HG03558 (cell line): ENCODE data around the gene FBL.

Source experiments
- ATAC-seq: cut with Tn5 transposase; IDR thresholded peaks from one replicate; pipeline ENCODE4 v1.9.1; 2021; ENCODE audit warnings: moderate number of reproducible peaks; ENCODE audit not compliant: unreplicated experiment; ENCODE audit errors: extremely low read depth

Gene FBL

DNA sequence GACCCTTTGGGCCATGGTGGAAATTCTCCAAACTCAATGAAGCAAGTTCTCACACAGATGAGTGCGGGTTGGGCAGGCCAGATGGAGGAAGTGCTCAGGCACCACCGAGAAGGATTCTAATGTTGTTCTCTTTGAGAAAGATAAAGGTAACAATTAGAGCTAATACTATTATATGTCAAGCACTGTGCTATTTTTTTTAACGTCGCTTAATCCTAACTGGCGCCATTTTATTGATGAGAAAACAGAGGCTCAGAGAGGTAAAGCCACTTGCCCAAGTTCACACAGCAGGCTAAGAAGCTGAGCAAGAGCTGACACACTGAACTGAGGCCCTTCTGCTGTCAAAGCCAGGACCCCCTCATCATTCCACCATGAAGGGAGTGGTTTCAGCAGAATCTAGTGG, 1.0 kb downstream of the FBL start:
- no peak for ATAC-seq

DNA sequence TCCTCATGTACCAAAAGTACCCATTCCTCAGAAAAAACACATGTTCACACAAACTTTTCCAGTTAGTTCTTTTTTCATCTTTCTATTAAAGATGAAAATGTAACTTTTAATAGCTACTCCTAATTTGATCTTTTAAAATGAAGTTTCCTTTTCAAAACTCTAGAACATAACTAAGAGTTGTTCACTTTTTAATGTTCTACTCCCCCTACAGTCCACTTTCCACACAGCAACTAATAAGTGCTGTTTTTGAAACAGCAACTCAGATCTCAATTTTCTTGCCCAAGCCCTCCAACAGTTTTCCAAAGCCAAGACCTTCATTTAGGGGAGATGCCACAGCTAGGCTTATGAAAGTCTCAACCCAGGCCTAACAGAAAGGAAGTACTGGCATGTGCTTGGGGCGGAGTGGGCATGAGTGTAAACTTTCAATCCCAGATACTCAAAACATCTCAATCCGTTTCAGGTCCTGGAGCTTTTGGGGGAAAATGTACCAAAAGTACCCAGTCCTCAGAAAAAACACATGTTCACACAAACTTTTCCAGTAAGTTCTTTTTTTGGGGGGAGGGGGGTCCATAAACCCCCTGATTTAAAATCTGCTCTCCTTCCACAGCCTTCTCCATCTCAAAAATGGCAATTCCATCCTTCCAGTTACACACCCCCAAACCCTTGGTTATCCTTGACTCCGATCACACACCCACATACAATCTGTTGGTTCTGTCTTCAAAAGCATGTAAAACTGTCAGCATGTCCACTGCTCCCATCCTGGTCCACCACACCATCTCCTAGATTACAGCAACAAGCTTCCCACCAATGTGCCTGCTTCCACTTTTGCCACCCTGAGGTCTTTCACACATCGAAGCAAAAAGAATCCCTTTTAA, 2.0 kb downstream of the FBL start:
- ATAC-seq, result no peak

DNA sequence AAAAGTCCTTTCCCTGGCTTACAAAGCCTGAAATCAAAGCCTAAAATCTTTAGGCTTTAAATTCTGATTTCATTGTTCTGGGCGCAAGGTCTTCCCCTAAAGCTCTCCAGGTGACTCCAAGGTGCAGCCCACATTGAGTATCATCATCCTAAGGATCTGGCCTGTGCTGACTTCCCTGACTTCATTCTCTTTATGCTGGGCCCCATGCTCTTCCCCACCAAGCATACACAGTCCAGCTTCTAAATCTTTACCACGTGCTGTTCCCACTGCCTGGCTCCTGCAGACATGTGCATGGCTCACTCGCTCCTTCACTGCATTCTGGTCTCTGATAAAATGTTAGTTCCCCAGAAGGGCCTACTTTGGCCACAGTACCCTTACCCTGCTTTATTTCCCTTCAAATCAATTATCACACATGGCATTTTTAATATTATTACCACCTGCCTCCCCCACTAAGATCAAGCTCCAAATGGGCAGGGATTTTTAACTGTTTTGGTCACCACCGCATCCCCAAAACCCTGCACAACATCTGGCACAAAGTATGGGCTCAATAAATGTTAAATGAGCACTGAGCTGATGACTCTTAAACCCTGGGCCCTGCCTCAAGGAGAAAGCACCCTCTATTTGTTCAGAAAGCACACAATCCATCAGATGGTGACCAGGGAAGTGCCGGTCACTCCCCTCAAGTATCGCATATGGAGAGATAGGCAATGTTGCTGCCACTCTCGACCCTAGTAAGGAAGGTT, 3.3 kb downstream of the FBL start:
- ATAC-seq, result no peak

DNA sequence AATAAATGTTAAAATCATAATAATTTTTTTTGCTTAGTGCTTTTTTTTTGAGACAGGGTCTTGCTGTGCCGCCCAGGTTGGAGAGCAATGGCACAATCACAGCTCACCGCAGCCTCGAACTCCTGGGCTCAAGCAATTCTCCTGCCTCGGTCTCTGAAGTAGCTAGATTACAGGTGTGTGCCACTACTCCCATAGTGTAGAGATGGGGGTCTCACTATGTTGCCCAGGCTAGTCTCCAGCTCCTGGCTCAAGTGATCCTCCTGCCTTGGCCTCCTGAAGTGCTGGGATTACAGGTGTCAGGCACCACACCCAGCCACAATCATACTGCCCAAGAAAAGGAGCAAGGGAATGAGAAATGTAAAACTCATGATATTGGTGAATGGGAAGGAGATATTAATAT, 5.1 kb downstream of the FBL start:
- no peak for ATAC-seq

DNA sequence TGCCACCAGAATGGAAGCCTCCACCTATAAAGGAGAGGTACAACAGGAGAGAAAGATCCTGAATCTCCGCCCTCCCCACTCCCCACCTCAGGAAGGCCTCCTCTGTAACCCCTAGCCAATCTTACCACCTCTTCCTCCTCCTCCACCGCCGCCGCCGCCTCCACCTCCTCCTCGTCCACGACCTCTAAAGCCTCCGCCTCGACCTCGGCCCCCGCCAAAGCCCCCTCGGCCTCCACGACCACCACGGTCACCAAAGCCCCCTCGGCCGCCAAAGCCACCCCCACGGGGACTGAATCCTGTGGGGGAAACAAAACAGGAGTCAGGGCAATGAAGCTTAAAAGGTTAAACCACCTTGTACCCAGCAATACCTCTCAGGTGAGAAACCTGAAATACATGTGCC, 5.7 kb downstream of the FBL start:
- ATAC-seq, result no peak

DNA sequence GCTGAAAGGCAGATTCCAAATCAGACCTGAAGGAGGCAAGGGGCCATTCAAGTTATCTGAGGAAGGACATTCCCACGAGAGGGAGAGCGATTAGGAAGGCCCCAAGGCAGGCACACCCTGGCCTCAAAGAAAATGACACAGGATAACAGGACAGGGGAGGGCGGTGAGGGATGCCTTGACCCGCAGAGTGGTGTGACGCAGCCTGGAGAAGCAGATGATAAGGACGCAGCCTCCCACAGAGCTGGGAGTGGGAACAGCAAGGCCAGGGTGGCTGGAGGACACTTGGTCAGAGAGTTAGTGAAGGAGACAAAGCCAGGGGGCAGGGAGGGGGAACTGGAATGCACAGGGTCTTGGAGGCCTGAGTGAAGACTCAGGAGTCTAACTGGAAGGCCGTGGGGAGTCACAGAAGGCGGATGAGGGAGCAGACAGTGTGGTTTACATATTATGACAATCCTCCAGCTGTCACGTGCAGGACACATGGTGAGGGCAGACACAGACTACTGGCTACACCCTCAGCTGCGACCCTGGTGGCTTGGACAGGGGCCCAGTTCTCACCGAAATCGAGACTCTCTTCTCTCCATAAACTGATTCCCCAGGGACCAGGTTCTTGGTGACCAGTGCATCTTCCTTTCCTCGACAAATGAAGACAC, 6.4 kb downstream of the FBL start:
- ATAC-seq, result no peak

DNA sequence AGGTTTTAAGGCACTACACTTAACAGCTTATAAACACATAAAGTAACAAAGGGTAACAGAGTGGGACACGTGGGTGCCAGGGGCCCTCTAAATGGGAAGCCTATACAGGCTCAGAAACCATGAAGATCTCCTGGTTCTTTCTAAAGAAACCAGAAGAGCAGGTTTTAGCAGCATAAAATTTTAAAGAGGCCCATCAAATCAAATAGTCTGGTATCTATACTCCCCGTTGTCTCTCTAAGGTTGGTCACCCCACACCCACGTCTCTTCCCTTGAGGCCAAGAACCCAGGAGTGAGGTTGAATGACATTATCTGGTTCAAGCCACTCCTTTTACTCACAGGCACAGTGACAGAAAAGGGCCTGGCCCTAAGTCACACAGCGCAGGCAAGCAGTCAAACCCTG, 7.6 kb downstream of the FBL start:
- no peak for ATAC-seq

DNA sequence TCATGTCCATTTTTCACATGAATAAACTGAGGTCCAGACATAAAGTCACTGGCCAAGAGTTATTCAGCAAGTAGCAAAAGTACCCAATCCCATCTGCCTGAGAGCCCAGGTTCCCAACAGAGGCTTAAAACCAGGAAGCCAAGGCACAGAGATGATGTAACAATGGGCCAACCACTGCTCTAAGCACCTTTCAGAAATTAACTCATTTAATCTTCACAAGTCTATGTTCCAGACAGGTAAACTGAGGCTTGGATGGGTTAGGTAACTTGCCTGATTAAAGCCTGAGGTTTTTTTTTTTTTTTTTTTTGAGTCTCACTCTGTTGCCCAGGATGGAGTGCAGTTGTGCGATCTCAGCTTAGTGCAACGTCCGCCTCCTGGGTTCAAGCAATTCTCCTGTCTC, 8.2 kb downstream of the FBL start:
- ATAC-seq, result no peak

DNA sequence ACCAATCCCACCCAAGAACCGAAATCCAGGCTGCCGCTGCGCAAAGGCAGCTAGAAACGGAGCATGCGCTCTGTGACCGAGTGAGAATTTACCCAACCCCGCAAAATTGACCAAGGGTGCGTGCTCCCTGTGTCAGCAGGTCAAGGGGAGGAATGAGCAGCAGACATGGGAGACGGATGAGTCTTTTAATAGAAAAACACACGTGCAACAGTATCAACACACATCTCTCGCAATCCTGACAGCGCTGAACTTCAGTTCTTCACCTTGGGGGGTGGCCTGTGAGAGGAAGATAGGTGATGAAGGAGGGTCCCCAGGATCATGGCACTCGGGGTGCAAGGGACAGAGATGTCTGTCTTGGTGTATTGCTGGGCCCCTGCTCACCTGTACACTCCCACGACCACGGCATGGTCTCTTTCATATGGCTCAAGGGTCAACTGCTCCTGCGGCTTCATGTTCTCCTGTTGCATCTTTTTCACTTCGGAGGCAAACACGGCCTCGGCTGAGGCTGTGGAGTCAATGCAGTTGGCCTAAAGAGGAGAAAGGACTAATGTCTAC, 11.8 kb downstream of the FBL start:
- ATAC-seq, result no peak

DNA sequence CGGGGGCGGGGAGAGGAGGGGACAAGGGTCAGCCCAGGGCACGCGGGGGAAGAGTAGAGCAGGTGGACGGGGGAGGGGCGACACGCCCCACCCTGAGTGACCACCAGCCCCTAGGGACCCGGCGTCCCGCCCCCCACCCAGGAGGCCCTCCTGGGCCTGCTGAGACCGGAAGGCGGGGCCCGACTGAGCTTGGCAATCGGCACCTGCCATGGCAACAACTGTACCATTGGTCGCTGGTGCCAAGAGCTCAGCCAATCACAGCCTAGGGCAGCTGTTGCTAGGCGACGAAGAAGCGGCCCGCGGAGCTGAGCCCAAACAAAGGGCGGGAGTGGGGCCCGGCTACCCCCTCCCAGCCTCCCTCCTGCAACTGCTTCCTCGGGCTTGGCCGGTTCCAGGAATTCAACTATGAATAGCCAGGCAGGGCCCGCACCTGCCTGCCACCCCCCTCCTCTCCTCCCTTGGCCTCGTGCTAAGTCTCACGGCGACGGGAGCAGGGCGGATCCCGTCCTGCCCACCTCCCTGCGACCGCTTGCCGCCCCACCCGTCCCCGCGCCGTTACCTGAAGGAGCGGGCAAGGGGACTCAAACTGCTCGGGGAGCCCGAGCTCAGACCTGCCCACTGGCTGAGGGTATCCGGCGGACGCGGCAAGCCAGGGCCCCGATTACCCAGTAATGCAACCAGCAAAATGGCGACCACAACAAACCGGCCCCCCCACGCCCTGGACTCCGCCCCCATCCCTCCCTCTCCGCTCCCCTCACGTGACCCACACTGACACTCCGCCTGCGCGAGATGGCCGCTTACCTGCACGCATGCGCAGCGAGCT, 12.5 kb downstream of the FBL start, which contains the start of gene DYRK1B:
DYRK1B (minus strand) TSS at position 699 of the 823 bp plus-strand sequence. CDS start 2,295 bp downstream, outside the sequence.
- ATAC-seq, result peak; percentile 75

DNA sequence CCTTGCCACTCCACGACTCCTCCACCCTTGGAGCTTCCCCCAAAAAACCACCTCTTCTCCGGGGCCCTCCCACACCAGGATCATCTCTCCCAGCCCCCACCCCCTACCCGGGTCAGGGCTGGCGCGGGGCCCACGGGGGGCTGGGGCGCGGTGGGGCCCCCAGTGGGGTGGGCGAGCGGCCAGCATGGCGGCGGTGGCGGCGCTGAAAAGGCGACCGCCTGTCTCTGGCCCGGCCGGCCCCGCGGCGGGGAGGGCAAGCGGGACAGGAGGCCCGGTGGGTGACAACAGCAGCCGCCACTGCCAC, 13.1 kb downstream of the FBL start:
- no peak for ATAC-seq

DNA sequence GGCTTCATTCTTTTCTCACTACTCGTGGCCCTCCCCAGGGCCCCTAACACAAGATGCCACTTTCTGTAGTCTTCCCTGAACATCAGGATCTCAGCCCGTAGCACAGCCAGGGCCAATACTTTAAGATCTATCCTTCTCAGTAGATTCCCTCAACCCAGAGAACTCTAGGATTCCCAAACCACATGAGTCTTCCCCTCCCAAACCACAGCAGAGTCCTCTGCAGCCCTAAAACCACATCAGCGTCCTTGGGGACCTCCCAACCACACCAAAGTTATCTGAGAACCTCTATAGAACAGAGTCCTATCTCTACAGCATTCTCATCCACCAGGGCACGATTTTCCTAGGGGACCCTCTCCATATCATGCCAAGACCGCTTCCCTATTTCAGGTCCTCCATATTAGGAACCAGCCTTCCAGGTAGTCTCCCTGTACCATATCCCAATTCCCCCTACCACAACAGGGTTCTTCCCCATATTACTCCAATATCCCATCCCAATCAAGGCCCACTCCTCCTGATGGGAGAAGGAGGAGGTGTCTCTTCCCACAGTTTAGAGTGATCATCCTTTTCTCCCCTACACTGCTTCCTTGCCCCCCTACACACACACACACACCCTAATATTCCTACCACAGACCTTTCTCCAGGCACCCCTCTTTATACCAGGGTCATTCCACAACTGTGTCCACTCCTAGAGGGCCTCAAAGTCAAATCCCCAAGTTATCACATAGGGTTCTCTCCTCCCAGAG, 13.7 kb downstream of the FBL start:
- no peak for ATAC-seq

DNA sequence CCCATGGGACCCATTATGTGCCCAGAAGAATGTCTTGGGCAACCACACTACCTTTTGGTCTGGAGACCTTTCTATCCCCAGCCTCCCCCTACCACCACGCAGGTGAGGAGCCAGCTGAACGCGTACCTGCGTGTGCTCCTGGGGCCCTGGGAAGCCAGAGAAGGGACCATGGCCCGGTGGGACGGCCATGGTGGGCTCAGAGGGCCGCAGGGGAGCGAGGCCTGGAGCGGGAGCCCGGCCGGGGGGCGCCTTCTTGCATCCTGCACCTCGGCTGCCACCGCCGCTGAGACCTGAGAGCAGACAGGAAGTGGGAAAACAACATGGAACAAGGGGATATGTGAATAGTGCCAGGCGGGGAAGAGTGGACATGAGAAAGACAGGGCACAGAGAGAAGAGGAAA, 14.5 kb downstream of the FBL start:
- no peak for ATAC-seq

DNA sequence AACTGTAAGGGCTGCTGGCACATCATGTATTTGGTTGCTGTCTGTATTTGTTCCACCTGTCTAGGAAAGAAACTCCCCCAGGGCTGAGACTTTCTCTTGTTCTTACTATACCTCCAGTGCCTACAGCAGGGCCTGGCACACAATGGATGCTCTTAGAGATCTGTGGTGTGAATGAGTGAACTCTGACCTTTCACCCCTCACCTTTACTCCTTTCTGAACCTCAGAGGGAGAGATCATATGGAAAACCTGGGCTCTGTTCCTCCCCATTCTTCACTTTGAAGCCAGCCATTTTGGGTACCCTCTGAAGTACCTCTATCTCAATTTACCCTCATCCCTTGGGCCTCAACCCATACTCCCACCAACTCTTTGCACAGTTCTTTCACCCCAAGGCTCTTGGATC, 15.3 kb downstream of the FBL start:
- ATAC-seq, result no peak

DNA sequence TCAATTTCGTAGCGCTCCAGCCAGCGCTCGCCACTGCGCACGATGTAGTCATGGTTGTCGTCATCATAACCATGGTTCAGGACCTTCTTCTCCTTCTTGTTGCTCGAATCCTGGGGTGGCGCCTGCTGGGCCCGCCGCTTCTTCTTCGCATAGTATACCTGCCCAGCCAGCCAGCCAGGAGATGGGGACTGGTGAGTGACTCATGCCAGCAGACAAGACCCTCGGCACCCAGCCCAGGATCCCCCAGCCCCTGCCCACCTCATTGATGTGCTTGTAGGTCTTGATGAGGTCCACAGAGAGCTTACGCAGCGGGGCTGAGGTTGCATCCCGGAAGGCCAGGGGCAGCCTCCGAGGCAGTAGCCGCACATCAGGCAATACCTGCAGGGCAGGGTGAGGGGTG, 15.8 kb downstream of the FBL start:
- no peak for ATAC-seq

DNA sequence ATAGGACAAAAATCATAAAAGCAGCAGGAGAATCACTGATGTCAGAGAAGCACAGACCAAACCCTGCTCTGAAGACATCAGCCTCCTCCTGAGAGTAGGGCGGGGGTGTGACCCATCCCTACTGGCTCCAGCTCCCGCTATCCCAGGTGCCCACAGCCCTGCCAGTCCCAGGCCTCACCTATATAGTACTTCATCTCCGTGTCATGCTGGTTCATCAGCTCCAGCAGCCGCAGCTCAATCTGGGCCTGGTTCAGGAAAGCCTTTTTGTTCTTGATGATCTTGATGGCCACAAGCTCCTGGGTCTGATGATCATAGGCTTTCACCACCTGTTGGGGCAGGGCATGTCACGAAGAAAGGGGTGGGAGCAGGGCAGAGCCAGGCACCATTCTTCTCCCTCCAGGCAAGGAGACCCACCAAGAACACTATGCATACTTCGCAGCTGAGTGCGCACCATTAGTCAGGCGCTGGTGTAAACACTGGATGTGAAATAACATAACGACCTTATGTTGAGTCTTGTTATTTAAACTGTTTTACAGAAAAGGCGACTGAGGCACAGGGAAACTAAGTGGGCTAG, 16.4 kb downstream of the FBL start:
- no peak for ATAC-seq

DNA sequence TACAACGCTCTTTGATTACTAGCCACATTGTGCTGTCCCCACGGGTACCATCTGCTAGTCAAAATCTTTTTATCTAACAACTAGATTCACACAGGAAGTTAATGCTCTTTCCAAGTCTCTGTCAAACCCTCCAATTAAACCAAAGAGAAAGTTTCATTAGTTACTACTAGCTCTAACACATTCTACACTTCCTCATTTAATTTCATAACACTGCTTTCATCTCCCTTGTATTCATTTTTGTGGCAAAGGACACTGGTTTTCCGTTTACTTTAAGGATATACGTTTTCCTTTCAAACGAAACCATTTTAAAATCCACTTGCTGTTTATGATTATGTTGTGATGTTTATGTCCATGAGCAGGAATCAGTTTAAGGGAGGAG, 17.5 kb downstream of the FBL start:
- no peak for ATAC-seq

DNA sequence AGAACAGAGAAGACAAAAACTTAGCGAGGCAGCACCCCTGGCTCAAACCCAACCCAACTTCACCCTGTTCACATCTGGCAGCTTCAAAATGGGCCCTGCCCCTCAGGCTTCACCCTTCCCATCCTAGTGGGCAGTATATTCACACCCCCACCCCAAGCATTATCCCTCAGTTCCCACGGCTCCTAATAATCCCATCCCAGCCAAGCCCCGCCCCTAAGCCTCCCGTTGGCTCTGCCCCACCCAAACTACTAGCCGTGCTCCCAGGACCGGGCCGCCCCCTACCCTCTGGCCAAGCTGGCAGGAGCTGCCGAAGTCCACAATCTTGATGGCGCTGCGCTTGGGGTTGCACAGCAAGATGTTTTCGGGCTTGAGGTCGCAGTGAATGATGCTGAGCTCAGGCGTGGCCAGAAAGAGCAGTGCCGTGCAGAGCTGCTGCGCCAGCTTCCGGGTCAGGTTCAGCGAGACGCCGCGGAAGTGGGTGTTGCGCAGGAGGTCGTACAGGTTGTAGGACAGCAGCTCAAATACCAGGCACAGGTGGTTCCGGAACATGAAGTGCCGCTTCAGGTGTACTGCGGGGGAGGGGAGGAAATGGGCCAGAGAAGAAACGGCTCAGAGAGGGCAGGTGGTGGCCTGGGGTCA, 18.0 kb downstream of the FBL start:
- no peak for ATAC-seq

DNA sequence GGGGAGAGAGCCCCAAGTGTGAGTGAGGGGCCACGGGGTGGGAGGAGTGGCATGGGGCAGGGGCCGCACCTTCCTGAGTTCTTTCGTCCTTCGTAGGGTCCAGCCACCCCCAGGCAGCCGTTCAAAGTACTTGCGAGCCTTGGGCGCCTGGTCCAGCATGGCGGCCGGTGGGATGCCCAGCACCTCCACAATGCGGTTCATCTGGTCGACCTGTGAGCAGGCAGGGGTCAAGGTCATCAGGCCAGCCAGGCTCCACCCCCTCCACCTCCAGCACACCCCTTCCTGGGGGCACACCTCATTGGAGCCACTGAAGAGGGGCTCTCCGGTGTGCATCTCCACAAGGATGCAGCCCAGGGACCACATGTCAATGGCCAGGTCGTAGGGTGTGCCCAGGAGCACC, 19.0 kb downstream of the FBL start:
- no peak for ATAC-seq
